22Rv1 (cell line): ENCODE measurements around the gene SLC38A10.

Source experiments
- H3K27ac ChIP-seq: fragments of 450-650 bp; 2 replicates; pipeline ENCODE4 v1.5.1; 2017
- CTCF ChIP-seq: fragments of 450-650 bp; IDR thresholded peaks from 2 replicates; pipeline ENCODE4 v1.5.1; 2017; ENCODE audit warnings: mild to moderate bottlenecking
- ZFX ChIP-seq: fragments of 450-650 bp; IDR thresholded peaks from 2 replicates; pipeline ENCODE4 v1.6.1; 2017; ENCODE audit warnings: antibody characterized with exemption, borderline replicate concordance

The SLC38A10 gene

DNA sequence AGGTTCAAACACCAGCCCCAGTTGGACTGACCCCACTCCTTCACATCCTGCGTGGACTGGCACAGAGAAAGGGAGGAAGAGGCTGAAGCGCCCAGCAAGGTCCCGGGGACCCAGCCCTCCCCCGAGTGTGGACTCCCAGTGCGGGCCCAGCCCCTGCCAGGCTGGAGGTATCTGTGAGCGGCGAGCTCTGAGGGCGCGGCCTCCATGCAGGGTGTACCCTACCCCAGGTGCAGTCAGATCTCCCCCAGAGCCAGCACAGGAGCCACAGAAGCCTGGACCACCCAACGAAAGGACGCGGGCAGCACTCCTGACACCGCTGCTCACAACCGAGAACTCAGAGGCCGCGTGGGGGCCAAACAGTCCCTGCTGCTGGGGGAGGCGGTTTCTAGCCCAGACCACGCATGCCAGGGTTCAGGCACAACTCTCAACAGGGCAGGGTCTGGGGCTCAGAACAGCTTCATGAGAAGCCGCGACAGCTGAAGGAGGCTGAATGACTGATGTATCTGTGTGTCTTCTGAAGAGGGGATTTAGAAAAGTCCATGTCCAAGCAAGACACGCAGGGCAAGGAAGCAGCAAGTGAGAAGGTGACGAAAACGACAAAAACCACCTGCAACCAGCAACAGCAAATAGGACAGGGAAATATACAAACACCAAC is 8.5 kb downstream of the SLC38A10 start:
- H3K27ac ChIP-seq: no peak overlapping the region
- TF ChIP-seq ZFX (no peak), CTCF (no peak)

DNA sequence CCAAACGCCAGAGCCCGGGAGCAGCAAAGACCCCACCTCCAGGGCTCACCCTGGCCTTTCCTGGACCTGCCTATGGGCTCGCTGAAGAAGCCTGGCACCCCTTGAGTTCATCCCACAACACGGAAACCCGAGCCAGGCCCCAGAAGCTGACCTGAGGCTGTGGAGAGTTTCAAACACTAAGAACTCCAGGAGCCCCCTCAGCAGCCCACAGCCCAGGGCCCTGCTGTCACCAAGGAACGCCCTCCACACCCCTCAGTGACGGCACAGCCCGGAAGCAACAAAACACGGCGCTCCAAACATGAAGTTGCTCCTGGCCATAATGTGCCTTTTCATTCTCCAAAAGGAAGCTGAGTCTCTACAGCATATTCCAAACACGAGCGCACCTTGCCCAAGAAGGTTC is 9.2 kb downstream of the SLC38A10 start:
- no peak overlapping the region for H3K27ac ChIP-seq
- TF ChIP-seq CTCF: no peak
- no peak for TF ChIP-seq ZFX

DNA sequence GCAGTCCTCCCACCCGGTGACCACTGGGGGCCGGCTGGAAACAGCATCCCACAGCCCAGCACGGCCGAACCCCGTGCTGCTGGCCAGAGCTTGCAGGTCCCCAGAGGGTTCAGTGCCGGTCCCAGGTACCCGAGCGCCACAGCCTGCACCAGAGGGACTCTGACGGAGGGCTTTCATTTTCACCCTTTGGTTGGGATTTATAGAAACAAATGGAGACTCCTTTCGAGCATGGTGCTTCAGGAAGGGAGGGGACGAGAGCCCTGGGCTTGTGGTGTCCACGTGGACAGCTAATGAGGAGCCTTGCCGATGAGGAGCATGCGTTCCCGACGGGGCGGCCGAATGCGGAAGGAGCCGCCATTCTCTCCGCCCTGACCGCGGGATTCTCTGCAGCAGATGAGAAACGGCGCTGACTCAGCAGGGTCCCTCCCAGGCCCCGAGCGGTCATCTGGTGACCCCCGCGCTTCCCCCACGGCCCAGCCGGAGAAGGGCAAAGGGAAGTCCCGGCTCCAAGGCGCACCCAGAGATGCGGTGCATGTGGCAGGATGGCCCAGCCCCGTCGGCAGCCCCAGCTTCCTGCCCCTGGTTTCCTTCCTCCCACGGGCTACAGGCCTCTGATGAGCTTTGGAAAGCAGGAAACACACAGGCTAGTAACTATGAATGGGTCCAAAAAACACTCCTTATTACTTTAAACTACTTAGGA is 9.8 kb downstream of the SLC38A10 start:
- H3K27ac ChIP-seq: no peak overlapping the region
- TF ChIP-seq CTCF (no peak), ZFX (no peak)

GRCh38 chr17:81282876-81283275 is 12.2 kb downstream of the SLC38A10 start:
- H3K27ac ChIP-seq: no peak overlapping the region
- TF ChIP-seq ZFX (no peak), CTCF (no peak)

DNA sequence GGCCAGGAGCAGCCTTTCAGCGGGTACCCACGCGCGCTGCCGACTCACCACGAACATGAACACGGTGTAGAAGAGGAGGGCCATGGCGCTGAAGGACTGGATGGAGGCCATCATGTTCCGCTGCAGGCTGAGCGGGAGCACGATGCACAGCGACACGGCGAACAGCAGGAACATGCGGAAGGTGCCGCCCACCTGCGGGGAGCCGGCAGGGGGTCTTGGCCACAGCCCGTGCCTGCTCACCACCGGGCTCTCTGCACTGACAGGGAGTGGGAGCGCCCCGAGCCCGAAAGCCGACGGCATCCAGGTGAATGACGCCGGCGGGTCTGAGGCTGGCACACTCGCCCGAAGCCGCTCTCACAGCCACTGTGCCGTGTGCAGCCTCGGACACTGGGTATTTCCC is 13.0 kb downstream of the SLC38A10 start:
- TF ChIP-seq CTCF (no peak), ZFX (no peak)
- no peak overlapping the region for H3K27ac ChIP-seq

DNA sequence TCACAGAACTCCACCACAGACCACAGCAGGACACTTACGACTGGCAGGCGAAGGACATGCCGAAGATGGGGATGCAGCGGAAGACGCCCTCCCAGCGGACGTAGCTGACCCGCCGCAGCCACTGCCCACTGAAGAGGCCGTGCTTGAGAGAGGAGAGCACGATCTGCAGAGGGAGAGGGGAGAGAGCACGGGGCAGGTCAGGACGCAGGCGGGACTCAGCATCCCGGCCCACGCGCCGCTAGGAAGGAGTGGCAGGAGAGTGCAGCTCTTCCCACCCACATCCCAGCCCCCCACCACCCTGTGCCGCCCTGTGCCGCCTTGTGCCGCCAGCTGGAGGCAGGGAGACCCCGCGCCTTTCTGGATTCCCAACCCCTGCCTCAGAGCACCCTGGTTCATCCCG is 14.5 kb downstream of the SLC38A10 start:
- no peak overlapping the region for H3K27ac ChIP-seq
- TF ChIP-seq ZFX: no peak
- TF ChIP-seq CTCF: no peak
